ENCODE results near the gene DMP1.
"Not testable (repeated sequence)": the region's sequence is repeated elsewhere in the genome, so short reads cannot be mapped to it uniquely, and the experiment has no call there.

The DMP1 gene

DNA sequence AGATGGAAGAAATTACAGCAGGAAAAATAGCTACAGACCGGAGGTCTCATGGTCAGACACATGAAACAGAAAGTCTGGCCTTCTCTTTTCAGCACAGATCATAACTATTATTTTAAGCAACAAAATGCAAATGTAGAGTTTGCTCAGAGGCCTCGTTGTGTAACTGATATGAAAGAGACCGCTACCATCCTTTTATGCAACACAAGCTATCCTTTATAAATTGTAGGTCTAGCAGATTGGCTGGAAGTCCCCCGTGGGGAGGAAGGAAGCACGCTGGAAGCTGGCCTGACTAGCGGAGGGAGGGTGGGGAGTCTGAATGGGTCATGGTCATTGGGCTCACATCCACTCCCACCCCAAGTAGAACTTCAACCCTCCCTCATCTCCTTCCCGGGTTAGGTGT lies 27.7 kb downstream of the DMP1 start:
- H3K4me3 ChIP-seq (ENCODE audit: low read depth, low read length), result no peak overlapping the region
- DNase-seq (ENCODE audit: low read depth), result no peak

DNA sequence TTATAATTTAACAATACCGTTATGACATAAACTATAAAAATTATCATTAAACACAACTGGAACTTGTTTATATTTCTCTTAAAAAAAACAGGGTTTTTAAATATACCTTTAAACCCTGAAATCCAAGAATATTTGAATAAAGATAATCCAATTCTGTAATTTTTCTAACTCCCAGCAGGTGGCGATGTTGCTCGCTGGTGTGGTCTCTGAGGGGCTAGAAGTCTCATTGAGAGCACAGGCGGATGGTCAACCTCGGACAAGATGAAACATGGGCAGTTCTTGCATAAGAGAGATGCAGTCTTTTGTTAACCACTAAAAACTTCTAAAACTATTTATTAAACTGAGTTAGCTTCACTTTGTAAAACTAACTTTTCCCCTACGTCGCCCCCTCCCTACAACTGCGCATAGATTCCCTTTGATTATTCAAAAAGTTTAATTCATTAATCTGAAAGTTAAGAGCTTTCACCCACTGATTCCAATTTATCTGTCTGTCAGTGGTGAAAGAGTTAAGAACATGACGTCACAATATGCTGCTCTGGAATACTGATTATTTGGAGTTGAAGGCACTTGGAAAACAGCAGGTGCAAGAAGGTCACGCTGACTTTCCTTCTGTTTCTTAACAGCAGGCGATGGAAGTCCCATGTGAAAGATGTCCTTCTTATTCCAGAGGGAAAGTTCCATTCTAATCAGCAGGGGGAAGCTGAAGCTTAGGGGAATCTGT lies 29.5 kb downstream of the DMP1 start:
- DNase-seq (ENCODE audit: low read depth), result peak; percentile 48
- no peak overlapping the region for H3K4me3 ChIP-seq (ENCODE audit: low read depth, low read length)

DNA sequence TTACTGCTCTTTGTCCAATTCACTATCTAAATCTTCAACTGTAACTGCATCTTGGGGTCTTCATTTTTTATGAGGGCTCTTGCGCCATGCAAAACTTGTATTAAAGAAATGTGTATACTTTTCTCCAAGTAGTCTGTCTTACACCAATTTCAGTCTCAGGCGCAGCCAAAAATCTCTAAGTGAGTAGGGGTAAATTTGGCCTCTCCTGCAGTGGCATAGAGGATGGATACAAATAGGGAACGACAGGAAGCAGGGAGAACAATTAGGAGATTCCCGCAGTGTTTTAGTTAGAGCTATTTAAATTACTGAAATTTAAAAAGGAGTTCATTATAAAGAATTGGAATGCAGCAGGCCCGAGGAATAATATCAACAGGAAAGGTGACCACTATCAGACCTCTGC lies 30.2 kb downstream of the DMP1 start:
- H3K4me3 ChIP-seq (ENCODE audit: low read depth, low read length), result no peak overlapping the region
- DNase-seq (ENCODE audit: low read depth), result no peak

DNA sequence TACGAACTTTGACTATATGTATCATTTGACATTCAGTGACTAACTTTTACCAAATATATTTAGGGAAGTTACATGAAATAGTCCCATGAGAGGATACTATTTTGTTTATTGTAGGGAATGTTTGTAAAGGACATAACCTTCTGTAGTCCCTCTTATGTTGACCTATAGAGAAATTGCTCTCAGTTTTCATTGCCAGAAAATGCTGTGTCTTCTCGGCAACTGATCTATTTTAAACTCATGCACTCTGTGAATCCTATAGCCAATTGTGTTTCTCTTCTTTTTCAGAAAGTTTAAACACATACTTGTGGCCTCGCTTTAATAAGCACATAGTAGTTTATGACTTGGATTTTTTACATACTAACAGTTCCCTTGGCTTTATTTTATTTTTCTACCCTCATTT lies 38.2 kb downstream of the DMP1 start:
- H3K4me3 ChIP-seq (ENCODE audit: low read depth, low read length), result no peak overlapping the region
- no peak for DNase-seq (ENCODE audit: low read depth)

DNA sequence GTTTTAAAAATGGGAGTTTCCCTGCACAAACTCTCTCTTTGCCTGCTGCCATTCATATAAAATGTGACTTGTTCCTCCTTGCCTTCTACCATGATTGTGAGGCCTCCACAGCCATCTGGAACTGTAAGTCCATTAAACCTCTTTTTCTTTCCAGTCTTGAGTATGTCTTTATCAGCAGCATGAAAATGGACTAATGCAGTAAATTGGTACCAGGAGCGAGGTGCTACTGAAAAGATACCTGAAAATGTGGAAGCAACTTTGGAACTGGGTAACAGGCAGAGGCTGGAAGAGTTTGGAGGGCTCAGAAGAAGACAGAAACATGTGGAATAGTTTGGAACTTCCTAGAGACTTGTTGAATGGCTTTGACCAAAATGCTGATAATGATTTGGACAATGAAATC lies 40.9 kb downstream of the DMP1 start:
- DNase-seq (ENCODE audit: low read depth); H3K4me3 ChIP-seq (ENCODE audit: low read depth, low read length): not testable (repeated sequence)

DNA sequence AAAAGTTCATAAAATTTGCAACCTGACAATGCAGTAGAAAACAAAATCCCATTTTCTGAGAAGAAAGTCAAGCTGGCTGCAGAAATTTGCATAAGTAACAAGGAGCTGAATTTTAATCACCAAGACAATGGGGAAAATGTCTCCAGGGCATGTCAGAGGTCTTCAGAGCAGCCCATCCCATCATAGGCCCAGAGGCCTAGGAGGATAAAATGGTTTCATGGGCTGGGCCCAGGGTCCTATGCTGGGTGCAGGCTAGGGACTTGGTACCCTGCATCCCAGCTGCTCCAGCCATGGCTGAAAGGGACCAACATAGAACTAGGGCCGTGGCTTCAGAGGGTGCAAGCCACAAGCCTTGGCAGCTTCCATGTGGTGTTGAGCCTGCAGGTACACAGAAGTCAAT lies 42.0 kb downstream of the DMP1 start:
- not testable (repeated sequence) for DNase-seq (ENCODE audit: low read depth); H3K4me3 ChIP-seq (ENCODE audit: low read depth, low read length)

DNA sequence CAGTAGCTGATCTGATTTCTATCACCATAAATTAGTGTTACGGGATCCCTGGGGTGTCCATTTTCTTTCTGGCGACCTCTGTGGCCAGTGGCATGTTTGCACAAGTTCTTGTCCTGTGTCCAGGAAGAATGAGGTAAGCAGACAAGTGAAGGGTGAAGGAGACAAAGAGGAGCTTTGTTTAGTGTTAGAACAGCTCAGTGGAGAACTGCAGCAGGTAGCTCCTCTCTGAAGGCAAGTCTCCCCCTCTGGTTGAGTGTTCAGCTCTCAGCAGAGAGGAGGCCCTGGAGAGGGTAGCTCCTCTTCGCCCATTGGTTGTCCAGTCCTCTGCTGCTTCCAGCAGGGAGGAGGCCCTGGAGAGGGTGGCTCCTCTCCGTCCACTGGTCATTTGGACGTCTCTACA lies 47.2 kb downstream of the DMP1 start:
- no peak for DNase-seq (ENCODE audit: low read depth)

DNA sequence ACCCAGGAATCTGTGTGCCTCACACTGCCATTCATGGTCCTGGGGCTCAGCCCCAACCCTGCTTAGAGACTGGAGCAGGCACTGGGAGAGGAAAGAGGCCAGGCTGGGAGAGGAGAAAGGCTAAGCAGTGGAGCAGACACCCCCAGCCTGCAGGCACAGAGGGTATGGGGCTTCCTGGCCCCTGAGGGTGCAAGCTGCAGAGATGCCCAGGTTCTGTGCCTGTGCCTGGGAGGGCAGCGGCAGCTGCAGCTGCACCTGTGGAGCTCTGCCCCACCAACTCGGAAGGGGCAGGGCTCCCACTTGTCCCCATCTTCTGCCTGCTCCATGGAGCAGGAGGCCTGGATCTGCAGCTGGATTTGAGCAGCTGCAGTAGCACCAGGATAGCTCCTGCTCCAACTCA lies 47.9 kb downstream of the DMP1 start:
- no peak for DNase-seq (ENCODE audit: low read depth)
- no peak overlapping the region for H3K4me3 ChIP-seq (ENCODE audit: low read depth, low read length)

More for the DNA sequence above, 47.2 kb downstream of the DMP1 start:
- no peak overlapping the region for H3K4me3 ChIP-seq (ENCODE audit: low read depth, low read length)

DNA sequence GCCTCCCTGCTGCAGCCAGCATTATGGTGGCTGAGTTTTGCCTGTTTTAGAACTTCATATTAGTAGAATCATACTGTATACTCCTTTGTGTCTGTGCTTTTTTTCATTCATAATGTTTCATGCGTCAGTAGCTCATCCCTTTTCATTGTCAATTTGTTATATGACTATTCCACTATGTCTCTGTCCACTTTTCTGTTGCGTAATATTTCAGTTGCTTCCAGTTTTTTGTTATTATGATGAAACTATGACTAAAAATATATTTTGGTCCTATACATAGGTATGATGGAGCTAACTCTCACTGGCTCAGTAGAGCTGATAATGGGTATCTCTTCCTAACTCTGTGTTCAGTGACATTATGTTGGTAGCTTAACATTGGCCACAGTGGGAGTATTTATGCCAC lies 48.3 kb downstream of the DMP1 start:
- no peak for DNase-seq (ENCODE audit: low read depth)
- no peak overlapping the region for H3K4me3 ChIP-seq (ENCODE audit: low read depth, low read length)

DNA sequence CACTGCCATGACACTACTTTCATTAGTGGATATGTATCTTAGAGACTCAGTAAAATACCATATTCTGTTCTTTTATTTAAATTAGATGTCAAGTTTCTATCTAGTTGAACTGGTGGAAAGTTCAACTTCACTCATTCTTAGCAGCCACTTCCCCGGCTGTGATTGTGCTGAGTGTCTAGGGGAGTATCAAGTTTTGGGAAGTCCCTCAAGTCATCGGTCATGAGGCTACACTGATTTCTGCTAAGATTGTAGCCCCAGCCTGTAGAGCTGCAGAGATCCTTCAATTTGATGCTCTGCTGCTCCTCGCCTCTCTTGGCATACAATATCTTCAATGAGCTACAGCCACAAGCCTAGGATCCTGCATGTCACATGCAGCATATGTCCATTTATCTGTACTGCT lies 53.9 kb downstream of the DMP1 start:
- no peak for DNase-seq (ENCODE audit: low read depth)
- no peak overlapping the region for H3K4me3 ChIP-seq (ENCODE audit: low read depth, low read length)

DNA sequence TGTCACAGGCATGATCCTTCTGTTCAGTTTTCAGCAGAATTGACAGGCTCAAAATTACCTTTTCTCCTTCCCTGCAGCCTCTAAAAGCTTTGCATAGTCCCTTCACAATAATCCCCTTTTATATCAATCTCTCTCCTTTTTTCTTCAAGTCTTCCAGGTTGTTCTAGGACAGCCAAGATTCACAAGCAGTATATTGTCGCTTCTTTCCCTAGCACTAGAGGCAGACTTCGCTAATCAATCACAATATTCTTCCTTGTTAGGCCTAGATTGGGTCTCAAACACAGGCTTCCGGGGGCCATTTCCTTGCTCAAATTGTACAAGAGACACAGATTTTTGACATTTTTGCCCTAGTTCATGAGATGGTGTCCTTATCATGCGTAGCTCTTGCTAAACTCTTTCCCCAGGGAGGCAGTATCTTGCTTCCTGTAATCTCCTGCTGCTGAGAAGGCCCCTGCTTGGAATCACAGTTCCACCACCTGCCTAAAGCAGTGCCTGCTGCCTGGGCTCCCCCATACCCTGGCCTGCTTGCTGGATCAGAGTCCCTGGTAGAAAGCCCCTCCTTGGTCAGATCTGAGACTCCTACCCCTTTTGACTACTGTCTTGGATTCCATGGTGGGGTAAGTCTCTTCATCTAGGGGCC lies 57.3 kb downstream of the DMP1 start:
- H3K4me3 ChIP-seq (ENCODE audit: low read depth, low read length), result no peak overlapping the region
- DNase-seq (ENCODE audit: low read depth), result no peak
